Stimulated activated CD8-positive, alpha-beta memory T cell treated with anti-CD3 and anti-CD28 coated beads, Interleukin-2, amount 100 ng/mL, for 48 hours (primary cell): ENCODE results near the gene KCND3.

Experiments used
- DNase-seq, 2 donors: peaks; one replicate each; pipeline ENCODE4 v3.0.0-alpha.2; 2020; ENCODE audit warnings: low read depth in 2 of 2

KCND3 gene

GRCh38 chr1:111911776-111912515 is 77.5 kb downstream of the KCND3 start:
- DNase-seq = no peak

GRCh38 chr1:111911061-111911460 is 78.4 kb downstream of the KCND3 start:
- no peak for DNase-seq

DNA sequence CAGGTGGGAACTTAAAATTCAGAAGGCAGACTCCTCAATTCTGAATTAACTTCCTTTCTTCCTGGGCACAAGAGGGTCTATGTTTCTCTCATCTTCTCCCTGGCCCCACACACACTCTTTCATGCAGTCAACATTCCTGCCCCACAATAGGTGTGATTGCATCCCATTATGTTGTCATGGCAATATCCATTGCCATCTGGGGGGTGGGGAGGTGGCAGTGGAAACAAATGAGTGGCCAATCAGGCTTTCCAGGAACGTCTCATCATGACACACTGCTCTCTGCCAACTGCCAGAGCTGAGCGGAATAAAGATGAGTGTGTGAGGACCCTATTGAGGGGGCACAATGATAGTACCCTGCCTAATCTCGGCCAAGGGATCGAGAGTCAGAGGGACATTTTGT is 80.4 kb downstream of the KCND3 start:
- no peak for DNase-seq

DNA sequence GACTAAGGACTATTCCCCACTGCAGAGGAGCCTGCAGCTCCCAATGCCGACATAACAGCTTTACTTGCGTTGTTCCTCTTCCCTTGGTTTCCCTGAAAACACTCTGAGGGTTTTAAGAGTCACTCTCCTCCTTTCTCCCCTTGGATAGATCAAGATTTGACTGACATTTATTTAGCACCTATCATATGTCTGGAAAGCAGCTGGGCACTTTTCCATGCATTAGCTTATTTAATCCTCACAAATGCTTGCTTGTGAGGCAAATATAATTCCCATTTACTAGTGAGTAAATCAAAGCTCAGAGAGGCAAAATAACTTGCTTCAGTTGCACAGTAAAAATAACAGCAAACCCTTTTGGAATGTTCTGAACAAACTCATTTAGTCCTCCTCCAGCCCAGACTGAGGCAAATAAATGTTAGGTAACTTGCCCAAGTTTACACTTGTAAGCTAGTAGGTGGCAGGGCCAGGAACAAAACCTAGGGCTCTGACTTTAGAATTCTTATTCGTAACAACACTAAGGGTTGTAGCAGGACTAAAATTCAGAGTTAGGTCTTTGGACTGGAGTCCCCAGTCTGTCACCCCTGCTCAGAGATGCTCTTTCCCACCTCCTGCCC is 81.4 kb downstream of the KCND3 start:
- no peak for DNase-seq

- DNase-seq = no peak
Measured at GRCh38 chr1:111907321-111907720, 82.1 kb downstream of the KCND3 start.

GRCh38 chr1:111906816-111907215 is 82.7 kb downstream of the KCND3 start:
- no peak for DNase-seq

DNA sequence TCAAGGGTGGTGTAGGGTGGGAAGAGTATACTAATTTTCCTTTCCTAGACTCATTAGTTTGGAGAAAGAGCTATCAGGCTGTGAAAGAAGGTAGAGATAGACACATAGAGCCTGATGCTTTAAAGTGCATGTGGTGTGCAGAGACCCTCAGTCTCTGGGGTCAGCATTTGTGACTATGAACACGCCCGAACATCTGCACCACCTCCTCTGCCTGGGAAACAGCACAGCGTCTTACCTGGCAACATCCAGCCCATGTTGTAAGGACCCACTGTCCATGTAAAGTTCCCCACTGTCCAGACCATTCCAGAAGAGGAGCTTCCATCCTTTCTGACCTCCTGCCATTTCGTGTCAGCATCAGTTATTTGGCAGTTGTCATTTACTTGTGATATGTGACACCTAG is 83.4 kb downstream of the KCND3 start:
- no peak for DNase-seq

GRCh38 chr1:111904478-111905218 is 84.8 kb downstream of the KCND3 start:
- peak in 1 of 2 donors; percentile 8 for DNase-seq

- DNase-seq = no peak
Measured at GRCh38 chr1:111903871-111904449, 85.5 kb downstream of the KCND3 start.

GRCh38 chr1:111903148-111903870 is 86.2 kb downstream of the KCND3 start:
- no peak for DNase-seq

DNA sequence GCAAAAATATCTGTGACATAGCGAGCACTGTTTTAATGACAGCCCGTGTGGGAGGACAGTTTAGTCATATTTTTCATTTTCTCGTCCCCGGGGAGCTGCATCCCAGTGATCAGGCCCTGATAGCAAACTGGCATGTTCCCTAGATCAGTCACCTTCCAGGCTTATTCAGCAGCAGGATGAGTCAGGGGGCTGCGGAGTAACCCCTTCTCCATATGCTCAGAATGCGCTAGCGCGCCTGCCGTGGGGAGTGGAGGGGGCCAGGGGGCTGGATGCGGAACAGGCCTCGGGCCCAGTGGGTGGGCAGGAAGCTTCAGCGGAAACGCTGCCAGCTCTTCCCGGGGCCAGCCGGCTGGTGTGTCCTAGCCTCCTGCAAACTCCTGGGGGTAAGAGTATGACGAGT is 94.0 kb downstream of the KCND3 start:
- DNase-seq = no peak

DNA sequence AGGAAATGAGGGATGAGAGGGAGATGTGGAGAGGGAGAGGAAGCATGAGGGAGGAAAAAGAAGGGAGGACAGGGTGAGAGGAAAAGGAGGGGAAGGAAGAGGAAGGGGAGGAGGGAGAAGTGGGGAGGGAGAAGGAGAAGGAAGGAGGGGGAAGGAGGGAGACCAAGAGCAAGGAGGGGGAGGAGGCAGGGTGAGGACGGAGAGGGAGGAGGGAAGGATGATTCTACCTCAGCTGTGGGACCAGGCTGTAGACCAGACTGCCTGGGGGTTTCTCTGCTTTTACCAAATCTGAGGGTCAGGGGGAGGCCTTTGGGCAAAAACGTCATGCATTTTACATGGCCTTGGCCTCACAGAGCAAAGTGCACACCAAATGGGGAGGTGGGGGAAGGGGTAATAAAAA is 94.5 kb downstream of the KCND3 start:
- DNase-seq = no peak

DNA sequence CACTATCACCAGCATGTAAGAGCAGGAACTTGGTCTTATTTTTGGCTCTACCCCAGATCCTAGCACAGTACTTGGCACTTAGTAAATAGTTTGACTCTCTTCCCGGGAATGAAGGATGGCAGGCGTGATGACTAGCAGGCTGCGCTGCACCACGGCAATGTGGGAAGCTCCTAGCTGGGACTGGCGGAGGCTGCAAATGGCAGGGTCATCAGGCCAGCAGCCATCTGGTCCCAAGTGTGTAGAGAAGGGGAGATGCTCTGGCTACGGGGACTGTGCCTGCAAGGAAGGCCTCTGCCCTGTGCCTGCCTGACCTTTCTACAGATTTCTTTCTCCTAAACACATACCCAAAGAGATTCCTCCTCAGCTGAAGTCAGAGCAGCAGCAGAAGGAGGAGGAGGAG is 95.0 kb downstream of the KCND3 start:
- no peak for DNase-seq

DNA sequence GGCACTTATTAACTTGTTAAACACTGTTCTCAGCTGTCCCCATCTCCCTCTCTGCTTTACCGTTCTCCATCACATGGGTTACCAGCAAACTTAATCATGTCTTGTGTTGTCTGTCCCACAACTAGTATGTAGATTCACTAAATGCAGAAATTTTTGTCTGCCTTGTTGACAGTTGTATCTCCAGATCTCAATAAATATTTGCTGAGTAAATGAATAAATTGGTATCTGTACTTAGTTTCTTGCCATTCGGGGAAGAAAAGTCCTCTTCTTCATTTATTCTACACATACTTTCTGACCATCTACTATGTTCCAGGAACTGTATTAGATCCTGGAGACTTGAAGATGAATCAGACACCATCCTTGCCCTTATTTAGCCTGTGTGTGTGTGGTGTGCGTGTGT is 97.9 kb downstream of the KCND3 start:
- DNase-seq = no peak

GRCh38 chr1:111888740-111889376 is 100.6 kb downstream of the KCND3 start:
- DNase-seq = no peak

GRCh38 chr1:111887875-111888274 is 101.6 kb downstream of the KCND3 start:
- no peak for DNase-seq

DNA sequence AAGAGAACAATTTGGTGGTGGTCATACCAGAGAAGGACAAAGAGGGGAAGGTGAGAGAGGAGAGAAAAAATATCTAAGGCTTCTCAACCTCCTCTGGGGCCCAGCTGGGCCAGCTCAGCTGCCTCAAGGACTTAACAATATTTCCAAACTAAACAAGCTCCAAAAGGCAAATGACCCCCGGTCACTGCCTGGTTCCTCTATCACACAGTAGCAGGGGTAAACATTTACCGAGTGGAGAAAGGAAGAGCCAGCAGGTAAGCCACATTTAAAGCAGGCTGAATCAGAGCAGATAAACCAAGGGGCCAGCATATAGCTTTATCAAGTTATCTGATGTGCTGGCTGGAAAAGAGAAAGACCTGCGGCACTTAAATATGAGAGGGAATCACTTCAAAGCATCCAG is 102.1 kb downstream of the KCND3 start:
- no peak for DNase-seq

- no peak for DNase-seq
Measured at GRCh38 chr1:111886741-111887140, 102.7 kb downstream of the KCND3 start.

DNA sequence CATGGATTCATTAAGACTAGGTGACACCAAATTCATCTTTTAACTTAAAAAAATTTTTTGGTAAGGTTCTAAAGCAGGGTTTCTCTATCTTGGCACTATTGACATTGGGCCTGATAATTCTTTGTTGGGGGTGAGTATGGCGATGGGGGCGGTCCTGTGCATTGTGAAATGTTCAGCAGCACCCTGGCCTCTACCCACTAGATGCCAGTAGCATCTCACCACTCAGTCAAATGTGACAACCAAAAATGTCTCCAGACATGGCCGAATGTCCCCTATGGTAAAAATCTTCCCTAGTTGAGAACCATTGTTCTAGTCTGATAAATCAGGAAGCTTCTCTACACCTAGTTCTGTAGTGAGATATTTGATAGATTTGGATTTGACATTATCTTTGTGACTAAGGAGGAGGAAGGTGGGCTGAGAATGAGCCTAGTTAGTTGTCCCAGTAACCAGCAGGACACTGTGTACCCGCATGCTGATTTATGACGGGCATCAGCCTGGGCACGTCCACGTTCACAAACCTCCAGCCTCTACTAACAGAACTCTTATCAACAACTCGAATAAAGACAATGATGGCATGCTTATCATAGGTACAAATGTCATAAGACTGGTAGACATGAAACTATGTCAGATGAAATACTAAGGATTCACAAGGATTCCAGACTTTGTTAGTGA is 104.6 kb downstream of the KCND3 start:
- no peak for DNase-seq

DNA sequence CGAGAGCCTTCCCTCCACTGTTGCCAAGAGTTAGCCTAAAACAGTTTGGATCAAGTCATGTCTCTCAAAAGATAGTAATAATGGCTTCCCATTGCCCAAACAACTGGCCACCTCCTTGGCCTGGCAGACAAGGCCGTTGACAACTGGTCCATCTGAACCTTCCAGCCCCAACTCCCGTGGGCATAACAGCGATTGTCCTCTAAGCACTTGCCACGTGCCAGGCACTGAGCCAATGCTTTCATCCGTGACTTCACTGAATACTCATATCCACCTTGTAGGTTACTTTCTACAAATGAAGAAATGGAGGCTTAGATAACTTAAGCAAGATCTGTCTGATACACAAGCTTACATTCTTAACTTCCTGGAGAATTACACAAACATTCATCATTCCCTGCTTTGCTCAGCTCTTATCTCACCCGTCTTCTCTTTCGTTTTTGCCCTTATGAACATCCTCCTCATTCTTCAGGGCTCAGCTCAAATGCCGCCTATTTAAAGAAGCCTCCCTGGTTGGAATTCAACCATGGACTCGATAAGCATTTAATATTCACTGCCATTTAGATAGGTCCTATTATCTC is 106.4 kb downstream of the KCND3 start:
- DNase-seq = no peak

- no peak for DNase-seq
Measured at GRCh38 chr1:111882559-111882958, 106.9 kb downstream of the KCND3 start.
